WERI-Rb-1 (cell line): ENCODE measurements around the gene SELENOI.

Experiments used
- DNase-seq: peaks from one replicate; pipeline ENCODE4 v3.0.0-alpha.2; 2020
- H3K27ac ChIP-seq: fragments of 250-450 bp; sonication (Bioruptor Pico); 2 replicates; pipeline ENCODE4 v1.5.1; 2020; ENCODE audit warnings: mild to moderate bottlenecking, moderate library complexity
- H3K27me3 ChIP-seq: fragments of 250-450 bp; sonication (Bioruptor Pico); 2 replicates; pipeline ENCODE4 v1.5.1; 2021; ENCODE audit warnings: mild to moderate bottlenecking, low read depth, moderate library complexity; ENCODE audit not compliant: insufficient read depth, severe bottlenecking
- H3K36me3 ChIP-seq: fragments of 250-450 bp; sonication (Bioruptor Pico); 2 replicates; pipeline ENCODE4 v1.5.1; 2020; ENCODE audit warnings: mild to moderate bottlenecking, moderate library complexity
- H3K4me3 ChIP-seq: 2 replicates; pipeline ENCODE4 v1.5.1; 2011; ENCODE audit warnings: low read depth, mild to moderate bottlenecking, control low read depth, low read length
- H3K9me3 ChIP-seq: fragments of 250-450 bp; sonication (Bioruptor Pico); 2 replicates; pipeline ENCODE4 v1.5.1; 2021; ENCODE audit warnings: mild to moderate bottlenecking, moderate library complexity; ENCODE audit not compliant: severe bottlenecking
- TF ChIP-seq, protein P1 (sequence below): IDR thresholded peaks from 2 replicates; pipeline ENCODE4 v1.5.1; 2011; ENCODE audit warnings: low read depth, mild to moderate bottlenecking, control low read depth, inconsistent platforms, low read length

The SELENOI gene

DNA sequence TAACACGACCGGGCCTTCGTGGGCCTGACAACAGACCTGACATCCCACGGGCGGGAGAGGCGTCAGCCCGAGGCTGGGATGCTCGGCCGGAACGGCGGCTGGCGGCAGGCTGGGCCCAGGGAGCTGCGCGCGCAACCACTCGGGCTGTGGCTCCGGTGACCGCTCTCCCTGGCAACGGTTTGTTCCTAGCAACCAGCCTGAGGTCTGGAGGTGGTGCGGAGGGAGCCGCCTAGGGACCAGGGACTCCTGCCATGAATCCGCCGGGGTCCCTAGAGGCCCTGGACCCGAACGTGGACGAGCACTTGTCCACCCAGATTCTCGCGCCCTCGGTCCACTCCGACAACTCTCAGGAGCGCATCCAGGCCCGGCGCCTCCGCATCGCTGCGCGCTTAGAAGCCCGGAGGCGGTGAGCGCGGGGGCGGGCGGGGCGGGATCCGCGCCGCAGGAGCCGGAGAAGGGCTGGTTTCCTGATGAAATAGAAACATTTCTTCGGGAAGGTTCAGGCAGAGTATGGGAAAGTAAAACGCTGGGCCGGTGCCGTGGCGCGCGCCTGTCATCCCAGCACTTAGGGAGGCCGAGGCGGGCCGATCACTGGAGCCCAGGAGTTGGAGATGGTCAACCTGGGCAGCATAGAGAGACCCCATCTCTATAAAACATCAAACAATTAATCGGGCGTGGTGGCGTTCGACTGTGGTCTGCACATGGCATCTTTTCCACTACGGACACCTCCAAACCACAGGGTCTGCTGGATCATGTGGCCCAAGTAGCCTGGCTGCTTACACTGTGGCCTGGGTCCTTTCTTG is 56.0 kb downstream of the SELENOI start, which contains the start of gene DRC1:
Gene DRC1, plus strand, starts transcription at position 182 of the 803 bp plus-strand sequence. Its CDS starts 70 bp downstream, at position 252.
- Histone ChIP-seq H3K4me3 (no peak within 1 kb of the TSS), H3K27ac (no peak within 1 kb of the TSS), H3K27me3 (no peaks in the 10 kb centered on the region), H3K9me3 (no peaks in the 10 kb centered on the region), H3K36me3 (no peaks in the 10 kb centered on the region)
- TF ChIP-seq, protein P1, sequence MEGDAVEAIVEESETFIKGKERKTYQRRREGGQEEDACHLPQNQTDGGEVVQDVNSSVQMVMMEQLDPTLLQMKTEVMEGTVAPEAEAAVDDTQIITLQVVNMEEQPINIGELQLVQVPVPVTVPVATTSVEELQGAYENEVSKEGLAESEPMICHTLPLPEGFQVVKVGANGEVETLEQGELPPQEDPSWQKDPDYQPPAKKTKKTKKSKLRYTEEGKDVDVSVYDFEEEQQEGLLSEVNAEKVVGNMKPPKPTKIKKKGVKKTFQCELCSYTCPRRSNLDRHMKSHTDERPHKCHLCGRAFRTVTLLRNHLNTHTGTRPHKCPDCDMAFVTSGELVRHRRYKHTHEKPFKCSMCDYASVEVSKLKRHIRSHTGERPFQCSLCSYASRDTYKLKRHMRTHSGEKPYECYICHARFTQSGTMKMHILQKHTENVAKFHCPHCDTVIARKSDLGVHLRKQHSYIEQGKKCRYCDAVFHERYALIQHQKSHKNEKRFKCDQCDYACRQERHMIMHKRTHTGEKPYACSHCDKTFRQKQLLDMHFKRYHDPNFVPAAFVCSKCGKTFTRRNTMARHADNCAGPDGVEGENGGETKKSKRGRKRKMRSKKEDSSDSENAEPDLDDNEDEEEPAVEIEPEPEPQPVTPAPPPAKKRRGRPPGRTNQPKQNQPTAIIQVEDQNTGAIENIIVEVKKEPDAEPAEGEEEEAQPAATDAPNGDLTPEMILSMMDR, result no peak
- DNase-seq, result no peak

- Histone ChIP-seq H3K9me3 (no peaks in the 10 kb centered on the region), H3K36me3 (no peaks in the 10 kb centered on the region), H3K4me3 (no peak overlapping the region), H3K27me3 (no peaks in the 10 kb centered on the region), H3K27ac (no peak overlapping the region)
- TF ChIP-seq, protein P1, result no peak
- no peak for DNase-seq
These were observed 61.6 kb downstream of the SELENOI start for GRCh38 chr2:26407526-26407925.

- TF ChIP-seq, protein P1, result no peak
- H3K4me3 ChIP-seq, result no peak overlapping the region
These were observed 63.8 kb downstream of the SELENOI start for GRCh38 chr2:26409785-26410184.

DNA sequence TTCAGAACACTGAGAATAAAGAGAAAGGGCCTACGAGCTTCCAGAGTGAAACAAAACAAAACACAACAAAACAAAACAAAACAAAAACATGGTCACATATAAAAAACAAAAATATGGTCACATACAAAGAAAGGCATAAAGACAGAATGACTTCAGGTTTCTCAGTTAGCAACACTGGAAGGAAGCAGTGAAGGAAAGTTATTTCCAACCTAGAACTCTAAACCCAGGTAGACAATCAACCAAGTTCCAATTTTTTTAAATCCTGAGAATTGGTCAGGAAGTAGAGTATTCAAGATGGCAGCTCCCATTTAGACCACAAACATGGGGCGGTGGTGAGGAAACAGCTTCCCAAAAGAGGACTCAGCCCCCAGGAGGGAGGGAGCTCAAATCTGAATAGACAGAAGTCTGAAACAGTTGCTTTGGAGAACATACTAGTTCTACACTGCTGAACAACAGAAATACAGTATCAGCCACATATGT is 64.9 kb downstream of the SELENOI start:
- no peak overlapping the region for H3K4me3 ChIP-seq
- H3K27ac ChIP-seq, result no peak overlapping the region
- no peaks in the 10 kb centered on the region for H3K9me3 ChIP-seq
- no peaks in the 10 kb centered on the region for H3K27me3 ChIP-seq
- TF ChIP-seq, protein P1, result no peak
- no peak for DNase-seq
- no peaks in the 10 kb centered on the region for H3K36me3 ChIP-seq

More at GRCh38 chr2:26409785-26410184, 63.8 kb downstream of the SELENOI start:
- Histone ChIP-seq H3K27me3 (no peaks in the 10 kb centered on the region), H3K27ac (no peak overlapping the region), H3K9me3 (no peaks in the 10 kb centered on the region), H3K36me3 (no peaks in the 10 kb centered on the region)
- DNase-seq, result no peak

DNA sequence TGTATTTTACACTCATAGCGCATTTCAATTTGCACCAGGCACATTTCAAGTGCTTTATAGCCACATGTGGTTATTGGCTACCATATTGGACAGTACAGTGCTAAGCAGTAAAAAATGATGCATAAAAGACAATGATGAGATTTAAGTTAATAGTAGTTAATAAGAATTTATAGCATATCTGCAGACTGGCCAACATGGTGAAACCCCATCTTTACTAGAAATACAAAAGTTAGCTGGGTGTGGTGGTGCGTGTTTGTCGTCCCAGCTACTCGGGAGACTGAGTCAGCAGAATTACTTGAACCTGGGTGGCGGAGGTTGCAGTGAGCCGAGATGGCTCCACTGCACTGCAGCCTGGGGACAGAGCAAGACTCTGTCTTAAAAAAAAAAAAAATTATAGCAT is 65.5 kb downstream of the SELENOI start:
- H3K4me3 ChIP-seq, result no peak overlapping the region
- H3K27me3 ChIP-seq, result no peaks in the 10 kb centered on the region
- H3K9me3 ChIP-seq, result no peaks in the 10 kb centered on the region
- no peak for DNase-seq
- H3K36me3 ChIP-seq, result no peaks in the 10 kb centered on the region
- TF ChIP-seq, protein P1, result no peak
- H3K27ac ChIP-seq, result no peak overlapping the region
